ENCODE measurements around the gene RBM17.

The RBM17 gene

GRCh38 chr10:6128591-6129251 is 39.9 kb downstream of the RBM17 start:
- DNase-seq (ENCODE audit: extremely low read depth, low read depth) = no peak
- no peak overlapping the region for H3K4me3 ChIP-seq (replicated peaks; ENCODE audit: low read depth, low read length)
- no peak for TF ChIP-seq CTCF (IDR thresholded peaks at IDR 0.05; ENCODE audit: low read depth, low read length, missing control alignments)

- DNase-seq (ENCODE audit: extremely low read depth, low read depth) = no peak
- no peak for TF ChIP-seq CTCF (IDR thresholded peaks at IDR 0.05; ENCODE audit: low read depth, low read length, missing control alignments)
- no peak overlapping the region for H3K4me3 ChIP-seq (replicated peaks; ENCODE audit: low read depth, low read length)
These were observed 42.1 kb downstream of the RBM17 start for GRCh38 chr10:6130848-6131470.

- no peak overlapping the region for H3K4me3 ChIP-seq (replicated peaks; ENCODE audit: low read depth, low read length)
- no peak for TF ChIP-seq CTCF (IDR thresholded peaks at IDR 0.05; ENCODE audit: low read depth, low read length, missing control alignments)
- no peak for DNase-seq (ENCODE audit: extremely low read depth, low read depth)
These were observed 44.7 kb downstream of the RBM17 start for GRCh38 chr10:6133331-6134098.

GRCh38 chr10:6134099-6134823 is 45.4 kb downstream of the RBM17 start:
- no peak for DNase-seq (ENCODE audit: extremely low read depth, low read depth)
- no peak for TF ChIP-seq CTCF (IDR thresholded peaks at IDR 0.05; ENCODE audit: low read depth, low read length, missing control alignments)
- H3K4me3 ChIP-seq (replicated peaks; ENCODE audit: low read depth, low read length) = no peak overlapping the region

- DNase-seq (ENCODE audit: extremely low read depth, low read depth) = no peak
- no peak for TF ChIP-seq CTCF (IDR thresholded peaks at IDR 0.05; ENCODE audit: low read depth, low read length, missing control alignments)
- H3K4me3 ChIP-seq (replicated peaks; ENCODE audit: low read depth, low read length) = no peak overlapping the region
These were observed 46.2 kb downstream of the RBM17 start for GRCh38 chr10:6135039-6135438.

GRCh38 chr10:6135589-6136168 is 46.8 kb downstream of the RBM17 start:
- no peak for DNase-seq (ENCODE audit: extremely low read depth, low read depth)
- no peak overlapping the region for H3K4me3 ChIP-seq (replicated peaks; ENCODE audit: low read depth, low read length)
- TF ChIP-seq CTCF (IDR thresholded peaks at IDR 0.05; ENCODE audit: low read depth, low read length, missing control alignments) = no peak
